ENCODE measurements around the gene PRKCH. TPM values are rescaled to one million over a fixed set of nuclear protein-coding genes. Genes with fewer than 3 reads are reported as not detected.

The PRKCH gene
- total RNA-seq, 1 experiment from 2014 or later, result 5.2 TPM

DNA sequence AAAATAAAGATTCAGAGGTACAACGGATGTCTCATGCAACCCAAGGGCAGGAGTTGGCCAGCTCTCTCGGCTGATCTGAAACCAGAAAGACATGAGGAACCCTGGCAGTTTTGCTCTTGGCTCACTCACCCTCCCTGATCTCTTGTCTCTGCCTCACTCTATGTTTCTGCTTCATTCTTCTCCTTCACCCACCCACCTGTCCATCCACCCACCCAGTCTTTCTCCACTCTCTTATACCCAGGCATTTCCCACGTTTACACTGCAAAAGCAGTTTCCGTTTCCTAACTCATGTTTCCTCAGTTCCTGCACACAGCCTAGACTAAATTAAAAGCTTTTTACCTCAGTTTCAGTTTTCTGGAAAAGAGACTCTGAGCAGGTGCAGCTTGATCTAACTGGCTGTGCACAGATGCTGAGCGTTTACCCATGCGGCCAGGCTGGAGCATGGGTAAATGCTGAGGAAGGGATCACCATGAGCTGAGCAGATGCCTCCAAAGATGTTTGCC lies 157.6 kb downstream of the PRKCH start:
- no peak overlapping the region for H4K91ac ChIP-seq (ENCODE audit: insufficient read length, low read depth, low read length)
- WGBS (ENCODE audit: extremely low coverage, insufficient read length, low lambda C conversion rate), result no CpG with 5 or more reads among the region's 6 CpGs

More for the DNA sequence above, 157.6 kb downstream of the PRKCH start:
- Histone ChIP-seq H2BK120ac (ENCODE audit: low read depth, low read length, poor library complexity, severe bottlenecking) (no peak overlapping the region), H2BK12ac (ENCODE audit: insufficient read length, low read depth, low read length) (no peak overlapping the region), H3K9ac (ENCODE audit: extremely low read depth, insufficient read length, low read length) (no peak overlapping the region), H4K20me1 (ENCODE audit: control insufficient read depth, insufficient read depth, insufficient read length) (no peaks in the 10 kb centered on the region), H3K4me2 (ENCODE audit: insufficient read depth, insufficient read length, low read length) (no peak overlapping the region), H3K4ac (ENCODE audit: low read depth, low read length) (no peak overlapping the region), H2BK5ac (ENCODE audit: insufficient read length, low read length) (no peak overlapping the region), H3K56ac (ENCODE audit: insufficient read length, low read depth, low read length) (no peak overlapping the region), H2AFZ (ENCODE audit: low read length) (no peak overlapping the region), H3K27ac (ENCODE audit: insufficient read length, low read depth, low read length) (no peak overlapping the region), H3K14ac (ENCODE audit: insufficient read depth, low read length) (no peak overlapping the region), H3K79me1 (ENCODE audit: insufficient read depth, low read depth, low read length, poor library complexity, severe bottlenecking) (no peaks in the 10 kb centered on the region), H3K79me2 (ENCODE audit: insufficient read depth, low read length) (no peaks in the 10 kb centered on the region), H4K5ac (ENCODE audit: insufficient read length, low read depth, low read length) (no peak overlapping the region), H3K4me1 (ENCODE audit: insufficient read depth, low read length) (peaks cover 1% of the 10 kb centered on the region; the same call in 1 of the 2 replicates), H3K9me3 (ENCODE audit: control insufficient read depth, low read depth, low read length) (no peaks in the 10 kb centered on the region), H3K18ac (ENCODE audit: insufficient read length, low read depth, low read length) (no peak overlapping the region), H4K8ac (replicated peaks; ENCODE audit: insufficient read length, low read depth, low read length) (no peak overlapping the region), H3K23me2 (ENCODE audit: insufficient read length, low read depth, low read length, poor library complexity, severe bottlenecking) (no peaks in the 10 kb centered on the region), H3K27me3 (ENCODE audit: insufficient read depth, low read length) (no peaks in the 10 kb centered on the region), H2AK5ac (ENCODE audit: insufficient read length, low read length) (no peak overlapping the region), H2BK15ac (ENCODE audit: low read depth, low read length) (no peak overlapping the region), H2BK20ac (ENCODE audit: low read depth, low read length, poor library complexity, severe bottlenecking) (no peak overlapping the region), H3T11ph (ENCODE audit: low read length) (no peak overlapping the region), H3K23ac (ENCODE audit: insufficient read length, low read depth, low read length) (no peak overlapping the region)
- H3K36me3 Mint-ChIP-seq (ENCODE audit: insufficient read depth in 1 of 3, low read depth in 3 of 3), result no peaks in the 10 kb centered on the region
- no peaks in the 10 kb centered on the region for H3K9me3 Mint-ChIP-seq
- H3K4me1 Mint-ChIP-seq, result peaks cover 33 to 45% of the 10 kb centered on the region in 2 experiments
- H3K27ac Mint-ChIP-seq, result peak overlapping the region in 2 of 3 experiments; percentile 19 to 22; a peak in 4 of 7 replicates
- no peak for DNase-seq
- no peak overlapping the region for H3K4me3 Mint-ChIP-seq
- no peaks in the 10 kb centered on the region; the same call in 1 of the 2 replicates for H3K27me3 Mint-ChIP-seq (ENCODE audit: low read depth)
- TF ChIP-seq, protein P1, sequence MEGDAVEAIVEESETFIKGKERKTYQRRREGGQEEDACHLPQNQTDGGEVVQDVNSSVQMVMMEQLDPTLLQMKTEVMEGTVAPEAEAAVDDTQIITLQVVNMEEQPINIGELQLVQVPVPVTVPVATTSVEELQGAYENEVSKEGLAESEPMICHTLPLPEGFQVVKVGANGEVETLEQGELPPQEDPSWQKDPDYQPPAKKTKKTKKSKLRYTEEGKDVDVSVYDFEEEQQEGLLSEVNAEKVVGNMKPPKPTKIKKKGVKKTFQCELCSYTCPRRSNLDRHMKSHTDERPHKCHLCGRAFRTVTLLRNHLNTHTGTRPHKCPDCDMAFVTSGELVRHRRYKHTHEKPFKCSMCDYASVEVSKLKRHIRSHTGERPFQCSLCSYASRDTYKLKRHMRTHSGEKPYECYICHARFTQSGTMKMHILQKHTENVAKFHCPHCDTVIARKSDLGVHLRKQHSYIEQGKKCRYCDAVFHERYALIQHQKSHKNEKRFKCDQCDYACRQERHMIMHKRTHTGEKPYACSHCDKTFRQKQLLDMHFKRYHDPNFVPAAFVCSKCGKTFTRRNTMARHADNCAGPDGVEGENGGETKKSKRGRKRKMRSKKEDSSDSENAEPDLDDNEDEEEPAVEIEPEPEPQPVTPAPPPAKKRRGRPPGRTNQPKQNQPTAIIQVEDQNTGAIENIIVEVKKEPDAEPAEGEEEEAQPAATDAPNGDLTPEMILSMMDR (conservative IDR thresholded peaks at IDR 0.05), result no peak
